GM18502 (cell line): Measurements from ENCODE around the gene KRTAP19-5.
"Not testable (repeated sequence)": the region's sequence is repeated elsewhere in the genome, so short reads cannot be mapped to it uniquely, and the experiment has no call there.

Source experiments
- ATAC-seq: cut with Tn5 transposase; IDR thresholded peaks from one replicate; pipeline ENCODE4 v1.9.1; 2021; ENCODE audit warnings: mild to moderate bottlenecking; ENCODE audit not compliant: unreplicated experiment, poor library complexity

The KRTAP19-5 gene

DNA sequence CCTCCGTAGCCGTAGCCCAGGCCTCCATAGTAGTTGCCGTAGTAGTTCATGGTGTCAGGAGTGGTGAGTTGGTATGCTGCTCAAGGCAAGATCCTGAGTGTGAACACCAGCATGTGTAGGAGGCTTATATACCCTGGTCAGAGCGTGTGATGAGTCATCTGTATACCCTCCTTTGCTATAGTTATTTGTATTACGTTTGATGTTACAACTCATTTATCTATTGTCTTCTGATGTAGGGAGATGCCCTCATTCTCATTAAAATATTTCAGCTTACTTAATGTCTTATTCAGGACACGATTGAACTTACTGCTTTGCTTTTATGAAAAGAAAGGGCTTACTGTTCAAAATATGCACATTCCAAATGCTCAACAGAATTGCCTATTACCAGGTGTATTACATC lies at the start of gene KRTAP19-5:
Gene KRTAP19-5 (minus strand): TSS at position 101 of the 400 bp plus-strand sequence. CDS start 51 bp downstream, at position 50.
- no peak for ATAC-seq

DNA sequence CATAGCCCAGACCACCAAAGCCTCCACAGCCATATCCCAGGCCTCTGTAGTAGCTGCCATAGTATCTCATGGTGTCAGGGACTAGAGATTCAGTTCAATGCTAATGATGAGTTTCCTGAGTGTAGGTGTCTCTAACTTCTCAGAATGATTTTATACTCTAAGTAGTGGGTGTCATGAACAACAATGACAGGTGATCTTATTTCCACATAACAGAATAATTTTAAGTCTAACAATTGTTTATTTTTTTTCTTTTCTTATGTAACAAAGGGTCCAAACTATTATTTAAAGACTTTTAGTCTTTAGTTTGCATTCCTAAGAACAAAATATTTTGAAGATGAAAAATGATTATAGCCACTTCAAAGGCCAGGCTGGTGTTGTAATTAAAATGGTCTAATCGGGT lies 39.8 kb upstream of the KRTAP19-5 start, which contains the start of gene KRTAP19-6:
Gene KRTAP19-6 (minus strand): TSS at position 101 of the 400 bp plus-strand sequence. CDS start 31 bp downstream, at position 70.
- no peak for ATAC-seq

GRCh38 chr21:30518876-30519275 lies 16.9 kb upstream of the KRTAP19-5 start:
- no peak for ATAC-seq

GRCh38 chr21:30515681-30516080 lies 13.7 kb upstream of the KRTAP19-5 start:
- ATAC-seq: no peak

DNA sequence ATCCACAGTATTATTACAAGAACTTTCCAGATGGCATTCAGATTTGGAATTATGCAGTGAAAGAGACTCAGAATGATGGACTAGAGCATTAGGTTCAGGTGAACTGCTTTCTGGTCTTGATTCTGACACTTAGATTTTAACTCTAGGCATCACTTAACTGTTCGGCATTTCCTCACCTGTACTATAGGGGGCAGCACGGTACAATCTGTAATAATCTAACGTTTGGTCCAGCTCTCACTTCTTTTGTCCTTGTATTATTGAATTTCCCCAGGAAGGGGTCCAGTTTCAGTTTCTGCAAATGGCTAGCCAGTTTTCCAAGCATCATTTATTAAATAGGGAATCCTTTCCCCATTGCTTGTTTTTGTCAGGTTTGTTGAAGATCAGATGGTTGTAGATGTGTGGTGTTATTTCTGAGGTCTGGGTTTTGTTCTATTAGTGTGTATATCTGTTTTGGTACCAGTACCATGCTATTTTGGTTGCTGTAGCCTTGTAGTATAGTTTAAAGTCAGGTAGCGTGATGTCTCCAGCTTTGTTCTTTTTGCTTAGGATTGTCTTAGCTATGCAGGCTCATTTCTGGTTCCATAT lies 3.8 kb upstream of the KRTAP19-5 start:
- ATAC-seq: not testable (repeated sequence)

- ATAC-seq: no peak
Measured at GRCh38 chr21:30497065-30497464, 4.9 kb downstream of the KRTAP19-5 start, which contains the start of gene KRTAP19-4. Gene KRTAP19-4, minus strand, starts transcription at chr21:30497165. Its CDS starts 55 bp downstream, at chr21:30497110.

- no peak for ATAC-seq
Measured at GRCh38 chr21:30491963-30492428, 9.9 kb downstream of the KRTAP19-5 start, which contains the start of gene KRTAP19-3. Gene KRTAP19-3, minus strand, starts transcription at chr21:30492013. Its CDS starts 56 bp downstream, at chr21:30491957.

GRCh38 chr21:30487336-30487735 lies 14.6 kb downstream of the KRTAP19-5 start, which contains the start of gene KRTAP19-2:
Gene KRTAP19-2, minus strand, starts transcription at chr21:30487436. Its CDS starts 88 bp downstream, at chr21:30487348.
- no peak for ATAC-seq

- ATAC-seq: no peak
Measured at GRCh38 chr21:30486180-30486579, 15.8 kb downstream of the KRTAP19-5 start.

DNA sequence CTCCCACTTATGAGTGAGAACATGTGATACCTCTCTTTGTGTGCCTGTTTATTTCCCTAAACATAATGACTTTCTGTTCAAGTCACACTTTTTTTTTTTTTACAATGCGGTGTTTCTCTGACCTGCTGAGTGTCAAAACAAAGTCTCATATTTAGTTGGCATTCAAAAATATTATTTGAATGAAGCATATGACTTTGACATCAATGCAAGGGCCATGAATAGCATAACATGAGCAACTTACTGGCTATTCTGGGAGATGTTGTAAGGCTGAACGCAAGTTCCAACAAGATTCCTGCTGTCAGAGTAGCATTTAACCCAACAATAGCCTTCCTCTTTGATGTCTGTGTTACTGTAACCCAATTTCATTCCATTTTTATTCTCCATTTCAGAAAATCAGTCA lies 19.8 kb downstream of the KRTAP19-5 start:
- no peak for ATAC-seq

DNA sequence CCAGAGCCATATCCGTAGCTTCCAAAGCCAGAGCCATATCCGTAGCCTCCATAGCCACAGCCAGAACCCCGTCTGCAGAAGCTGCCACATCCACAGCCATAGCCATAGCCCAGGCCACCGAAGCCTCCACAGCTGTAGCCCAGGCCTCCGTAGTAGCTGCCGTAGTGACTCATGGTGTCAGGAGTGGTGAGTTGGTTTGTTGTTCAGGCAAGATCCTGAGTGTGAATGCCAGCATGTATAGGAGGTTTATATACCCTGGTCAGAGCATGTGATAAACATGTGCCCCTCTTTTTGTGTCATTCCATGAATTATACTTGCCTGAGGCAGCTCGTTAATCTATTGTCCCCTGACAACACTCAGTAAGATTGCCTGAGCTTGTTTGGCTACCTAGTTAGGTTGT lies 21.8 kb downstream of the KRTAP19-5 start, which contains the start of gene KRTAP19-1:
Gene KRTAP19-1 (minus strand): TSS at position 223 of the 400 bp plus-strand sequence. CDS start 50 bp downstream, at position 173.
- ATAC-seq: no peak

DNA sequence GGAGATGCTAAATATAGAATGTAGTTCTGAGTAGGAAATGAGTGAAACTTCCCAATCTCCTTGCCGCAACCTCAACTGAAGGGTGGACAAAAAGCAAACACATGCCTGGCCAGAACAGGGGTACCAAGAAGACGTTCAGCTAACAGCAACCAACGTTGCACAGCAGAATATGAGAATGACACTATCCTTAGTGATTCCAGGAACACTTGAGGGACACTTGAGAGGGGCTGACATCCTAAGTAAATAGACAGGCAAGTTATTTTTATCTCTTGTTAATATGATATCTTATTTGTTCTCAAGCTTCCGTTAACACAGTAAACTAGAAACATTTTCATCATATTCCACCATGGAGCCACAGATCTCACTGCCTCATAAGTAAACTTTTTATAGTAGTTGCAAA lies 22.7 kb downstream of the KRTAP19-5 start:
- no peak for ATAC-seq

GRCh38 chr21:30478004-30478403 lies 23.9 kb downstream of the KRTAP19-5 start:
- ATAC-seq: no peak

DNA sequence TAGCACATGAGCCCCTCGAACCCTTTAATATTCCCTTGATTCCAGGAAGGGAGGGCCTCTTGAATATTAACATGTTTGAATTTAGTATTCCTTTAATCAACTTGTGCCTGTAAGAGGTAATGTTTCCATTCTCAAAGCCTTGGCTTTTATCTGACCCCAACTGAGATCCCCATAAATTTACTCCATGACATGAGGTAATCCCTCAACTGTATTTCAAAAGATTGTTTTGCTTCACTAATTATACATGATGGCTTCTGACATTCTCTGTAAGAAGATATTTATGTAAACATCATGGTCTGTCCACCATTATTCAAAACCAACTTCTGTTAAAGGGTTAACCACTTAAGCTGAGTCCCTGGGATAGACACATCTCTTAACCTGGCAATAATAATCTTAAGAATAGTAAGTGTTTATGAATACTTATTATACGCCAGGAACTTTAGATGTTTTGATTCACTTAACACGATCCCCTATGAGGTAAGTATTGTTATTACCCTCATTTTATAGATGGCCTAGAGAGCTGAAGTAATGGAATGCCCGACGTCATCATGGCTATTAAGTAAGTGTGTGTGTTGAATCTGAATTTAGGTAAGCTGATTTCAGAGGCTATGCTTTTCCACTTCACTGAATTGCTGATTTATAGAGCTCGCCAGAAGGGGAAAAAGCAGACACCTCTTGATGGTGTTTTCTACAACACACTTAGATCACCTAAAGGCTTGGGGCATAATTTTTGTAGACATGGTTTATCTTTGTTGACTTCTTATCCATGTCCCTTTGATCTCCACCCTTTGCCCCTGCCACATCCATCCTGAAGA lies 32.8 kb downstream of the KRTAP19-5 start:
- no peak for ATAC-seq

DNA sequence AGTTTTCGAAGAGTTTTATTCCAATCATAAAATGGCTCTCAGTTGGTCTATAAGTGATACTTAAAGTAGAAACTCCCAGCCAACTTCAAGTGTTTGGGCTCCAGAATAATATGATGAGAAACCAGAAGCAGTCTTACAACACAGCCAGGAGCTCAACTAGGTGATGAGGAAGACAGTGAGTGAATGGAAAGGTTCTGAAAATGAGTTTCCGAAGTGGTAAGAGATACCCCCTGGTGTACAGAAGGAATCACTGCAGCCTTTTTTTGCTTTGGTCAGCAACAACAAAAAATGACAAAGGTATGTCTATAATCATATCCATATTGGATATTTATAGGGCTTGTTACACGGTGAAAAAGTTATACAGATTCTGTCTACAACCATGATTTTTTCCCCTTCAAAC lies 38.2 kb downstream of the KRTAP19-5 start:
- no peak for ATAC-seq
